Loucy (cell line): ENCODE results near the gene SPP2.

Source experiments
- H2AFZ ChIP-seq: fragments of 200-600 bp; sonication (generic); 2 replicates; pipeline ENCODE4 v1.6.0; 2016; ENCODE audit warnings: antibody characterized with exemption, mild to moderate bottlenecking, low read length, moderate library complexity
- H3F3A ChIP-seq: fragments of 200-600 bp; 2 replicates; pipeline ENCODE4 v1.6.0; 2016; ENCODE audit warnings: antibody characterized with exemption, low read depth, mild to moderate bottlenecking
- H3K27me3 ChIP-seq: fragments of 200-600 bp; sonication (generic); 2 replicates; pipeline ENCODE4 v1.6.1; 2014; ENCODE audit warnings: low read length, mild to moderate bottlenecking; ENCODE audit not compliant: insufficient read depth, poor library complexity, severe bottlenecking
- H3K36me3 ChIP-seq: fragments of 200-600 bp; sonication (generic); 2 replicates; pipeline ENCODE4 v1.6.1; 2016; ENCODE audit warnings: low read length; ENCODE audit not compliant: insufficient read depth
- H3K4me1 ChIP-seq: fragments of 200-600 bp; sonication (generic); 2 replicates; pipeline ENCODE4 v1.5.1; 2014; ENCODE audit warnings: low read length, mild to moderate bottlenecking; ENCODE audit not compliant: insufficient read depth, poor library complexity, severe bottlenecking
- H3K4me2 ChIP-seq: fragments of 200-600 bp; sonication (generic); 2 replicates; pipeline ENCODE4 v1.6.0; 2014; ENCODE audit warnings: antibody characterized with exemption, low read length, low read depth, mild to moderate bottlenecking; ENCODE audit not compliant: poor library complexity, severe bottlenecking
- H3K4me3 ChIP-seq: fragments of 200-600 bp; sonication (generic); 2 replicates; pipeline ENCODE4 v1.5.1; 2014; ENCODE audit warnings: low read length, mild to moderate bottlenecking, mixed read lengths; ENCODE audit not compliant: poor library complexity, severe bottlenecking
- H3K79me2 ChIP-seq: fragments of 200-600 bp; sonication (generic); 2 replicates; pipeline ENCODE4 v1.6.1; 2014; ENCODE audit warnings: low read length; ENCODE audit not compliant: insufficient read depth
- H3K9ac ChIP-seq: fragments of 200-600 bp; sonication (generic); 2 replicates; pipeline ENCODE4 v1.6.0; 2014; ENCODE audit warnings: mild to moderate bottlenecking, low read depth, low read length, moderate library complexity; ENCODE audit not compliant: poor library complexity, severe bottlenecking
- H3K9me2 ChIP-seq: fragments of 200-600 bp; sonication (generic); replicated peaks from 2 replicates; pipeline ENCODE4 v1.6.1; 2016; ENCODE audit warnings: low read depth, low read length, mixed read lengths
- H3K9me3 ChIP-seq: fragments of 200-600 bp; sonication (generic); 2 replicates; pipeline ENCODE4 v1.6.1; 2014; ENCODE audit warnings: mild to moderate bottlenecking, antibody characterized with exemption, low read length, low read depth; ENCODE audit not compliant: insufficient read depth
- H4K20me1 ChIP-seq: fragments of 200-600 bp; sonication (generic); 2 replicates; pipeline ENCODE4 v1.6.0; 2014; ENCODE audit warnings: antibody characterized with exemption, low read length, mild to moderate bottlenecking; ENCODE audit not compliant: insufficient read depth, poor library complexity, severe bottlenecking
- EZH2phosphoT487 ChIP-seq: fragments of 200-600 bp; IDR thresholded peaks from 2 replicates; pipeline ENCODE4 v1.6.1; 2018; ENCODE audit warnings: antibody characterized with exemption, mild to moderate bottlenecking, moderate library complexity, borderline replicate concordance
- TF ChIP-seq, protein P1 (sequence below): fragments of 200-600 bp; sonication (generic); conservative IDR thresholded peaks from 2 replicates; pipeline ENCODE4 v1.5.1; 2014; ENCODE audit warnings: mild to moderate bottlenecking, antibody characterized with exemption, low read length

The SPP2 gene

DNA sequence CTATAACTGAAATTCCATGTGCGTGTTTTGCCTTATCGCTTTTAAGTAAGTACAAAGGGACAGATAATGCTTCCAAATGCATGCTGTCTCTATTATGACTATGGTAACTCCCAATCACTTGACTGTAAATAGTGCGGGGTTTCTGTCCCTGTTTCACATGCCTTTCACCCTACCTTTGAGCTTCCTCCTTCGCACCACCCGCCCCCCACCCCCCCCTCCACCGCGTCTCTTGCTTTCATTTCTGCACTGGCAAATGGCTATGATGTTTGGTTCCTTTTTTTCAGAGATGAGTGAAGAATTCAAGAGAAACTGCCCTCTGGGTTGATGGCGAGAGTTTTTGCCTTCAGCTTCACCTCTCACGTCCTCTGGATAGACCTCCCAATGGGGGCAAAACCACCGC is 25.0 kb upstream of the SPP2 start:
- no peaks in the 10 kb centered on the region for H3K79me2 ChIP-seq
- H3K4me1 ChIP-seq = no peaks in the 10 kb centered on the region
- no peaks in the 10 kb centered on the region for H3F3A ChIP-seq
- no peaks in the 10 kb centered on the region for H3K9me2 ChIP-seq
- peak overlapping the region; percentile 35 for H3K4me2 ChIP-seq
- H4K20me1 ChIP-seq = no peaks in the 10 kb centered on the region
- TF ChIP-seq, protein P1, sequence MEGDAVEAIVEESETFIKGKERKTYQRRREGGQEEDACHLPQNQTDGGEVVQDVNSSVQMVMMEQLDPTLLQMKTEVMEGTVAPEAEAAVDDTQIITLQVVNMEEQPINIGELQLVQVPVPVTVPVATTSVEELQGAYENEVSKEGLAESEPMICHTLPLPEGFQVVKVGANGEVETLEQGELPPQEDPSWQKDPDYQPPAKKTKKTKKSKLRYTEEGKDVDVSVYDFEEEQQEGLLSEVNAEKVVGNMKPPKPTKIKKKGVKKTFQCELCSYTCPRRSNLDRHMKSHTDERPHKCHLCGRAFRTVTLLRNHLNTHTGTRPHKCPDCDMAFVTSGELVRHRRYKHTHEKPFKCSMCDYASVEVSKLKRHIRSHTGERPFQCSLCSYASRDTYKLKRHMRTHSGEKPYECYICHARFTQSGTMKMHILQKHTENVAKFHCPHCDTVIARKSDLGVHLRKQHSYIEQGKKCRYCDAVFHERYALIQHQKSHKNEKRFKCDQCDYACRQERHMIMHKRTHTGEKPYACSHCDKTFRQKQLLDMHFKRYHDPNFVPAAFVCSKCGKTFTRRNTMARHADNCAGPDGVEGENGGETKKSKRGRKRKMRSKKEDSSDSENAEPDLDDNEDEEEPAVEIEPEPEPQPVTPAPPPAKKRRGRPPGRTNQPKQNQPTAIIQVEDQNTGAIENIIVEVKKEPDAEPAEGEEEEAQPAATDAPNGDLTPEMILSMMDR = no peak
- no peak for TF ChIP-seq EZH2phosphoT487
- H3K9ac ChIP-seq = no peak overlapping the region
- H3K36me3 ChIP-seq = no peaks in the 10 kb centered on the region
- no peaks in the 10 kb centered on the region for H3K9me3 ChIP-seq
- H3K4me3 ChIP-seq = peak overlapping the region; percentile 46
- no peaks in the 10 kb centered on the region for H3K27me3 ChIP-seq
- no peak overlapping the region for H2AFZ ChIP-seq

DNA sequence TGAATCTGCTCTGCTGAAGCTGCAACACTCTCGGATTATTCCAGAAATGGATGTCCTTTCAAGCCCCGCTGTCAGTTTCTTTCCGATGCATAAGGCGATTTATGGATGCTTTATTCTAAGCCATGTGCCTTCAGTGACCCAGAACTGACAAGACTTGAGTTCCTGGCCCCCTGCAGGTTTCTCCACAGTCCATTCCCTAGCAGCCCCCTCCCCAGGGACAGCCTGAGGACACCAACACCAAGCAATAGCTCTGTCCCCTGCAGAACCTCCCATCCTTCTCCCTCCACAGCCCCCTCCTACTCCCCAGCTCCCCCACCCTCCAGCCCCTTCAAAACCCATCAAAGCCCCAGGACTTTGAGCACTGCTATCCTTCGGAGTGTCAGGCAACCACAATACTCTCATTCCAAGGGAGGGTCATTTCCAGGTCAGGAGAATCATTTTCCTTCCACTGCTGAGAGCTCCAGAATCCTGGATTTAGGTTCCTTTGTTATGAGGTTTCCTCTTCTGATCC is 24.6 kb upstream of the SPP2 start:
- Histone ChIP-seq H3K9me2 (no peaks in the 10 kb centered on the region), H3K4me2 (peak overlapping the region; percentile 35), H3F3A (no peaks in the 10 kb centered on the region), H3K36me3 (no peaks in the 10 kb centered on the region), H2AFZ (no peak overlapping the region), H3K4me3 (peak overlapping the region; percentile 46), H3K4me1 (no peaks in the 10 kb centered on the region), H4K20me1 (no peaks in the 10 kb centered on the region), H3K9ac (no peak overlapping the region), H3K27me3 (peaks cover 2% of the 10 kb centered on the region), H3K79me2 (no peaks in the 10 kb centered on the region), H3K9me3 (no peaks in the 10 kb centered on the region)
- TF ChIP-seq, protein P1 = no peak
- no peak for TF ChIP-seq EZH2phosphoT487

DNA sequence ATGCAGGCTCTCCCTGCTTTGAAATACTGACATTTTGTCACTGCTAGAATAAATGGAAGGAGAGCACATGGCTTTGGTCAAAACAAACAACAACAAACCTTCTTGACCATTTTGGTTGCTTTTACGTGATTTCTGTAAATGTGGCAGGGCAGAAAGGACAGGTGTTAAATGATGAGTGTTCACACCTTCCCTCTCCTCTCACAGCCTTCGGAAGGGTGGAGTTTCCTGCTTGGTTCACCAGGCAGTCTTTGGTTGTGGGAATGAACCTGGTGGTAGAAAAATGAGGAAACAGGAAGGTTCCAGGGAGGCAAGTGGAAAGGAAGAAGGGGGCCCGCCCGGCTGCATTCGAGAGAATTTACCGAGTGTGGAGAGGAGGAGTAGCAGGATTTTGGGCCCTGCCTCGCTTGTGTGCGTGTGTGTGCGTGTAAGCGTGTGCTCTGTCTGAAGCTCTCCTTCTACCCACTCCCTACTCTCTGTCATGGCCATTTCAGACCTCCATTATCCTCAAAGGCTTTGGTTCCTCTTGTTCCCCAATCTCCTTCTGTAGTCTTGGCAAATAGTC is 23.7 kb upstream of the SPP2 start:
- H3K79me2 ChIP-seq = no peaks in the 10 kb centered on the region
- no peak overlapping the region for H3K9ac ChIP-seq
- H3K4me2 ChIP-seq = no peak overlapping the region

More for the DNA sequence above, 23.7 kb upstream of the SPP2 start:
- H3K9me3 ChIP-seq = no peaks in the 10 kb centered on the region
- no peak overlapping the region for H2AFZ ChIP-seq
- H3K4me1 ChIP-seq = no peaks in the 10 kb centered on the region
- peaks cover 8% of the 10 kb centered on the region for H3K27me3 ChIP-seq
- H3K36me3 ChIP-seq = no peaks in the 10 kb centered on the region
- TF ChIP-seq, protein P1 = no peak
- no peak for TF ChIP-seq EZH2phosphoT487
- H3F3A ChIP-seq = no peaks in the 10 kb centered on the region
- no peaks in the 10 kb centered on the region for H4K20me1 ChIP-seq
- H3K9me2 ChIP-seq = no peaks in the 10 kb centered on the region
- H3K4me3 ChIP-seq = no peak overlapping the region
